Right cardiac atrium (tissue), 5 donors: ENCODE results near the gene SPRR3. TPM values are rescaled to one million over a fixed set of nuclear protein-coding genes. Genes with fewer than 3 reads are reported as not detected.
A peak's percentile ranks its signal among the peaks of the same experiment; 100 is the strongest.
"Not testable (repeated sequence)": the region's sequence is repeated elsewhere in the genome, so short reads cannot be mapped to it uniquely, and the experiment has no call there.

Experiments used
- ATAC-seq, 2 donors: fragments of 200-7000 bp; cut with Tn5 transposase; one replicate each; pipeline versions ENCODE4 v1.8.0 to v1.9.1; 2020; ENCODE audit warnings: moderate library complexity in 2 of 2, mild to moderate bottlenecking in 1 of 2
- DNase-seq, 3 donors: peaks; one replicate each; pipeline ENCODE4 v3.0.0-alpha.2; 2020
- H3K27ac ChIP-seq: one replicate; pipeline ENCODE4 v1.5.1; 2013; ENCODE audit warnings: mild to moderate bottlenecking, low read length, control low read depth, moderate library complexity
- H3K27me3 ChIP-seq: one replicate; pipeline ENCODE4 v1.6.1; 2013; ENCODE audit not compliant: control insufficient read depth, insufficient read depth
- H3K4me1 ChIP-seq: one replicate; pipeline ENCODE4 v1.6.1; 2013; ENCODE audit warnings: low read length; ENCODE audit not compliant: control insufficient read depth, insufficient read depth
- H3K4me3 ChIP-seq: one replicate; pipeline ENCODE4 v1.5.1; 2013; ENCODE audit warnings: low read length, control low read depth
- H3K9me3 ChIP-seq: one replicate; pipeline ENCODE4 v1.6.1; 2013; ENCODE audit warnings: low read length; ENCODE audit not compliant: control insufficient read depth
- WGBS: extraction: QIAGEN DNeasy Blood & Tissue Kit; methylation state at CpG from one replicate; pipeline ENCODE4 v1.1.7; 2013; 5-methylcytosine and 5-hydroxymethylcytosine counted together
- intact Hi-C, 4 donors: fragments of 100-400 bp; cut with DNase I; formaldehyde crosslinking; loops; one replicate each; pipeline versions ENCODE4 v1.11.0 to v1.14.0; 2022 to 2023
- polyA plus RNA-seq: library from polyadenylated mRNA; stranded (reverse); fragments of 200-250 nt; gene quantifications from one replicate; pipeline ENCODE4 v1.2.3, GENCODE V29; 2013
- total RNA-seq, 4 donors: library from RNA; stranded (reverse); fragmentation: NEBNext Ultra II Directional; extraction: Animal tissue kit (Norgen Biotek cat#: 25700); gene quantifications; one replicate each; pipeline ENCODE4 v1.2.1, GENCODE V29; 2021
- donor health status: healthy with polysubstance abuse.
- donor health status: DM: no; HTN: yes; CAD: no.
- donor health status: DM: no; HTN: no; CAD: no.
- donor health status: DM: no; HTN: yes; CAD: no; lungs with severe emphysema.
- donor health status: DM: yes; HTN: yes; CAD: no.

SPRR3 gene
- total and polyA plus RNA-seq, 5 donors = 0.50 TPM; not detected in 4

DNA sequence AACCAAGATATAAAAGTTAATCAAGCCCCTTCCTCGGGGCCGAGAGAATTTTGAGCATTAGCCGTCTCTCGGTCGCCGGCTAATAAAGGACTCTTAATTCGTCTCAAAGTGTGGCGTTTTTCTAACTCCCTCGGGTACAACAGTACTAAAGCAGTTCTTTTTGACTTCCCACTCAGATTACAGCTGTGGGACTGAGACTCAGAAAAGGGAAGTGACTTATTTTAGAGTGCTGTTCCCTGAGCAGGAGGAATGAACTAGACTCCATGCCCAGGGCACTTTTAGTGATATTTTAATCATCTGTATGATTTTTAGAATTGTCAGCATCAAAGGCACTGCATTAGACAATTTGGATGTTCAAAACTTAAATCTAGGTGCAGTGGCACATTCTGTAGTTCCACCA lies 20.8 kb downstream of the SPRR3 start:
- DNase-seq, intact Hi-C loops, H3K9me3 ChIP-seq, H3K27ac ChIP-seq, H3K4me1 ChIP-seq, ATAC-seq, H3K27me3 ChIP-seq, H3K4me3 ChIP-seq: not testable (repeated sequence)
- 40% methylated on average over 9 of the region's 9 CpGs for WGBS

DNA sequence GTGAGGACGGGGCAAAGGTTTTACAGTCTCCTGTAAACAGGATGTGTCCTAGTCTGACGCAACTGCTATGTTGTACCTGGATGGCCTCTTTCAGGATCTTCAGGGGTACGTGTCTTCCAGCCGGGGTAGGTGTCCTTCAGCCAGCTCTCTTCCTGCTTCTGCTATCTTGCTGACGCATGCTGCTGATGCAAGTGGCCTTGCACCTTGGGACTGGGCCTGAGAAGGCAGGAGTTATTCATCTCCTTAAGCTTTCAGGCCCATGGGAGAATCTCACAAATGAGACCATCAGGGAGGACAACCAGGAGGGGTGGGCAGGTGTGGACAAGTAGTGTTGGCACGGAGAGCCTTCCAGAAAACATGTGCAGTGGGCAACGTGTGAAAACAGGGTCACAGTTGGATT lies 21.6 kb downstream of the SPRR3 start:
- intact Hi-C loops = no loop called here
- Histone ChIP-seq H3K27me3 (no peaks in the 10 kb centered on the region), H3K4me3 (no peak overlapping the region), H3K4me1 (no peaks in the 10 kb centered on the region), H3K27ac (no peak overlapping the region), H3K9me3 (no peaks in the 10 kb centered on the region)
- 85% methylated on average over 7 of the region's 7 CpGs for WGBS
- ATAC-seq (no peak), DNase-seq (no peak)

DNA sequence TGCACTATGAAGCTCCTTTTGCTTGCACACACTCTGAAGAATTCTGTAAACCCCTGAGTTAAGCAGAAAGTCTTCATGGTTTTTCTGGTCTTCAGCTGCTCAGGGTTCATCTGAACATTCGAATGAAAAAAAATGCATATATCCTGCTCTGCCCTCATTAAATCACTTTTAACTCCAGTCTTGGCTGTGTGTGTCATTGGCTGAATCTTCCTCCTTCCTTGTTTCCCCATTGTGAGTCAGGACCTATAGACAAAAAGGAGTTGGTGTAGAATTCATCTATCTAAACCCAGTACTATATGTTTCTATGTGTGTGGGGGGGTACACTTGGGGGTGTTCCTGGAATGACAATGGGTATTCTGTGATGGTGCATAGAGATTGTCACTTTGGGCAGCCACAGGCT lies 22.9 kb downstream of the SPRR3 start:
- intact Hi-C loops = no loop called here
- no peak for DNase-seq
- WGBS = 75% methylated on average over 1 of the region's 1 CpG

DNA sequence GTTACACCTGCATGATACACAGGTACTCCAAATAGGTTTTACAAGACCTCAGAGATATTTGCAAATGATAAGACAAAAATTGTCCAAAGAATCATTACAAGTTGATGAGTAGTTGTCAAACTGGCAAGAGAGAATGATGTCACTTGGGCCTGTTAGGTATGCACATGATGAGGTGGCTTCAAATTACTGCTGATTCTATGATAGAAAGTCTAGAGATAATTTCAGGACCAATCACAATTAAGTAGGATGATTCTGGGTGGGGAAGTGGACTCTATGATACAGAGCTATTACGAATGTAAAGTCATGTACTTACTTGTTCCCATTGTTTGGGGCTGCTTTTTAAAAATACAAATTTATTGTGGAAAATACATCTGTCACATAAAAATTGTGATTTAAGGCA lies 24.2 kb downstream of the SPRR3 start:
- no peak for DNase-seq
- Histone ChIP-seq H3K27ac (no peak overlapping the region), H3K4me3 (no peak overlapping the region), H3K4me1 (no peaks in the 10 kb centered on the region), H3K9me3 (no peaks in the 10 kb centered on the region), H3K27me3 (no peaks in the 10 kb centered on the region)
- 70% methylated on average over 1 of the region's 1 CpG for WGBS
- intact Hi-C loops = no loop called here
- ATAC-seq = no peak

More for the DNA sequence above, 22.9 kb downstream of the SPRR3 start:
- ATAC-seq = no peak
- Histone ChIP-seq H3K9me3 (no peaks in the 10 kb centered on the region), H3K4me1 (no peaks in the 10 kb centered on the region), H3K27ac (no peak overlapping the region), H3K27me3 (no peaks in the 10 kb centered on the region), H3K4me3 (no peak overlapping the region)

DNA sequence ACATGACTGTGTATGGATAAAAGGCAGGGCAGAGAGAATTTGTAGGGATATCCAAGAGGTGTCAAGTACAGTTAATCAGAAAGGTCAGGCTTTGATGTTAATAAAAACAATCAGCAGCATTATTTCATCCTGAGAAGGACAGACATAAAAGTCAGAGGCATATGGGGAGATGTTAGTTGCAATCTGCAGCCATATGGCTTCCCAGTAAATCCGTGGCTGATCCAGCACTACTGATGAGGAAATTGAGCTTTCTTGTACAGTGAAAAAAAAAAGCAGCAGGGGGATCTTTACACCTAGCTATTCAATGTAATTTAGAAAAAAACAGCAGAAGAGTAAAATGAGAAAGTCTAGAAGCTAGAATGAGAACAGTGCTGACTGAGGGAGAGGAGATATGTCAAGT lies 27.2 kb downstream of the SPRR3 start:
- 63% methylated on average over 1 of the region's 1 CpG for WGBS
- Histone ChIP-seq H3K9me3 (no peaks in the 10 kb centered on the region), H3K4me1 (no peaks in the 10 kb centered on the region), H3K27ac (no peak overlapping the region), H3K4me3 (no peak overlapping the region), H3K27me3 (no peaks in the 10 kb centered on the region)
- intact Hi-C loops = no loop called here
- ATAC-seq (no peak), DNase-seq (no peak)

DNA sequence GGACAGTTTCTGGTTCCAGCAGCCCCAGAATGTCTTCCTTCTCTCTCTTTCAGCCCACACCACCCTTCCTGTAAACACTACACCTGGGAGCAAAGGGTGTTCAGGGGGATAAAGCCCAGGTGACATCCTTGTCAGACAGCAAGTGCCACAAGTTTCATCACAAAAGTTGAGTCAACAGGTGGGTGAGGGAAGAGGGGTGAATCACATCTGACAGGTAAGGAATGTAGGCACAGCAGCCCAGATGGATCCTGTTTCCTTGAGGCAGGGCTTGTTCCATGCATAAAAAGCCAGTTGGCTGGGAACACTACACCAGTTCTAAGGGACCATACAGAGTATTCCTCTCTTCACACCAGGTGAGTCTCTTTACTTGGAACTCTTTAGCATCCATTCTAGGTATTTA lies 29.3 kb downstream of the SPRR3 start, which contains the start of gene SPRR1B:
TSS of gene SPRR1B (plus strand) at position 309 of the 400 bp plus-strand sequence. CDS start 1,143 bp downstream, outside the sequence.
- Histone ChIP-seq H3K9me3 (no peaks in the 10 kb centered on the region), H3K27ac (no peak within 1 kb of the TSS), H3K4me3 (no peak within 1 kb of the TSS), H3K27me3 (no peaks in the 10 kb centered on the region), H3K4me1 (no peaks in the 10 kb centered on the region)
- ATAC-seq (no peak), DNase-seq (no peak)
- intact Hi-C loops = no loop called here

DNA sequence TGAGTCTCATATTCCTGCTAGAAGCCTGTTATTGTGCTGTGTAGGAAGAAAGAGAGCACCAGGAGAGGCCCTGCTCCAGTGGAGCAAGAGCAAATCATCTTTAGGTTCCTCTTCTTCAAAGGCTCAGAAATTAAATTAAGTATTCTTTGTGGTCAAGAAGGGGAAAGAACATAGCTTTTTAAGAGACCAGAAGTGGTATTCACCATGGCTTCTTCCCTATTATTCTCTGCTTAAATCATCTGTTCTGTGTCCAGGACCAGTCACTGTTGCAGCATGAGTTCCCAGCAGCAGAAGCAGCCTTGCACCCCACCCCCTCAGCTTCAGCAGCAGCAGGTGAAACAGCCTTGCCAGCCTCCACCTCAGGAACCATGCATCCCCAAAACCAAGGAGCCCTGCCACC lies 30.5 kb downstream of the SPRR3 start:
- intact Hi-C loops = no loop called here
- Histone ChIP-seq H3K27me3 (no peaks in the 10 kb centered on the region), H3K27ac (no peak overlapping the region), H3K9me3 (no peaks in the 10 kb centered on the region), H3K4me3 (no peak overlapping the region), H3K4me1 (no peaks in the 10 kb centered on the region)
- ATAC-seq (no peak), DNase-seq (no peak)

DNA sequence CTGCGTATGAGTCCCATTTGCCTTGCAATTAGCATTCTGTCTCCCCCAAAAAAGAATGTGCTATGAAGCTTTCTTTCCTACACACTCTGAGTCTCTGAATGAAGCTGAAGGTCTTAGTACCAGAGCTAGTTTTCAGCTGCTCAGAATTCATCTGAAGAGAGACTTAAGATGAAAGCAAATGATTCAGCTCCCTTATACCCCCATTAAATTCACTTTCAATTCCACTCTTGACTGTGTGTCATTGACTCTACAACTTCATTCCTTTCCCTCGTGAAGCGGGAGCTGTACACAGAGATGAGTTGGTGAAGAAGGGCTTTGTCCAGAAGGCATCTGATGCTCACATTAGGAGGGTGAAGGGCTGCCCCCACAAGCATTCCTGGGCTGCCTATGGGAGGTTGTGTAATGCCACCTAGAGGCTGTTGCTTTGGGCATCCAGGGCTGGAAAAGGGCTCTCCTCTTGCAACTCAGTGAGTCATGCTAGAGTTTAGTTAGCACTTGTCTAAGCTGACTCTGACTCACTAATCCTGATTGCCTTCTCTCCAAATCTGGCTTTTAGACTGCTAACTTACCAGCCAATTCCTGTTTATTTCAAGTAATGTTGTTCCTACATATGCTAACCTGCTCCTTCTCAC lies 31.2 kb downstream of the SPRR3 start:
- Histone ChIP-seq H3K27ac (no peak overlapping the region), H3K9me3 (no peaks in the 10 kb centered on the region), H3K4me1 (no peaks in the 10 kb centered on the region), H3K4me3 (no peak overlapping the region), H3K27me3 (no peaks in the 10 kb centered on the region)
- intact Hi-C loops = no loop called here
- DNase-seq (no peak), ATAC-seq (no peak)
- 40% methylated on average over 3 of the region's 3 CpGs for WGBS

DNA sequence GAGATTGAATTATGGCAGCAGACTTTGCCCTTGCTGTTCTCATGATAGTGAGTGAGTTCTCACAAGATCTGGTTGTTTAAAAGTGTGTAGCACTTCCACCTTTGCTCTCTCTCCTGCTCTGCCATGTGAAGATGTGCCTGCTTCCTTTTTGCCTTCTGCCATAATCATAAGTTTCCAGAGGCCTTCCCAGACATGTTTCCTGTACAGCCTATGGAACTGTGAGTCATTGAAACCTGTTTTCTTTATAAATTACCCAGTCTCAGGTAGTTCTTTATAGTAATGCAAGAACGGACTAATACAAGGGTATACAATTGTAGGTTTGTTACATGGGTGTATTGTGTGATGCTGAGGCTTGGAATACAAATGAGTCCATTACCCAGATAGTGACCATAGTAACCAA lies 33.7 kb downstream of the SPRR3 start:
- 86% methylated on average over 1 of the region's 1 CpG for WGBS
- DNase-seq (no peak), ATAC-seq (no peak)
- Histone ChIP-seq H3K4me3 (no peak overlapping the region), H3K27me3 (no peaks in the 10 kb centered on the region), H3K9me3 (no peaks in the 10 kb centered on the region), H3K27ac (no peak overlapping the region), H3K4me1 (no peaks in the 10 kb centered on the region)
- intact Hi-C loops = no loop called here

DNA sequence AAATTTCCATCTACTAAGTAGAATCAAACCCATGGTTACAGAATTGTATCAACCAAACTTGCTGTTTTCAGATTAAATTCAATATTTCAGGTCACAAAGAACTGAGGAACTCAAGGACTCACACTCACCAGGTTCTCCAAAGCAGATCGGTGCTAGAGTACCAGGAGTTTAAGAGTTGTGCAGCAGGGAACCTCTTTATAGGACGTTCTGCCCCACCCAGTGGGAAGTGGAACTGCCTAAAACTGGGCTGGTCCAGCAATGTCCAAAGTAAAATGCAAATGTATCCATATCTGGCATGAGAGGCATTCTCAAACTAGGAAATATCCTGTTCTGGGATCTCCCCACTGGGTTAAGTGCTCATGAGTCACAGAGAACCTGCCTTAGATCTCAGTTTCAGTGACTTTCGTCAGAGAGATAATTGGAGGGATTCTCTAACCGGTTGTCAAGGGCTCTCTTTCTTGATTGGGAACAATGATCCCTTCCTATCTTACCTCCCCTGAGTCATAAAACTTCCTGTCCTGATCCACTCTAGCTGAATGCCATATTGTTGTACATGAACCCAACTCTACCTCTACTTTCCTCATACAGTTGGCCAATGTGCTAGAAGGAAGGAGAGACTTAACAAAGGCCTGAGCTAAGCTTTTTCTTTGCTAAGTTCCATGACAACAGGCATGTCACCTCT lies 39.5 kb downstream of the SPRR3 start, which contains the start of gene SPRR2D:
TSS of gene SPRR2D (minus strand) at position 171 of the 682 bp plus-strand sequence. CDS start 774 bp downstream, outside the sequence.
- intact Hi-C loops = no loop called here
- 55% methylated on average over 4 of the region's 4 CpGs for WGBS

DNA sequence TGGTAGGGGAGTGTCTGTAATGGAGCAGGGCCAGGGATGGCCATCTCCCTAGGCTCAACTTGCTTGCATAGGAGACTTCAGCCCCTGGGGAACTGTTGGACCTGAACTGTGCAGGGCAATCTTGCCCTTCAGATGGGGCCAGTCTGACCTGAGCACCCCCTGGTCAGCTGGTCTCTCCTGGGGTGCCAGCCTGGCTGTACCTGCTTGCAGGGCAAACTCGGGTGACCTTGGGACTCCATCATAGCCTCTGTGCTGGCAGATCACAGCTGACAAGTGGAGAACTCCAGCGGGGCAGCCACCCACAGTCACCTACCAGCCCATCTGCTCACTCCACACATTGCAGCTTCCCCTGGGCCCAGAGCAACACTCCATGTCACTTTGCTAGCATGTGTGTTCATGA lies 47.7 kb downstream of the SPRR3 start:
- ATAC-seq = no peak
- WGBS = 76% methylated on average over 2 of the region's 2 CpGs
- intact Hi-C loops = no loop called here

More for the DNA sequence above, 39.5 kb downstream of the SPRR3 start, which contains the start of gene SPRR2D:
- H3K27ac ChIP-seq = no peak within 1 kb of the TSS
- no peaks in the 10 kb centered on the region for H3K4me1 ChIP-seq
- H3K4me3 ChIP-seq = no peak within 1 kb of the TSS
- DNase-seq (no peak), ATAC-seq (no peak)
- H3K27me3 ChIP-seq = no peaks in the 10 kb centered on the region
- H3K9me3 ChIP-seq = no peaks in the 10 kb centered on the region

More for the DNA sequence above, 47.7 kb downstream of the SPRR3 start:
- Histone ChIP-seq H3K4me3 (no peak overlapping the region), H3K27ac (no peak overlapping the region), H3K4me1 (no peaks in the 10 kb centered on the region), H3K9me3 (no peaks in the 10 kb centered on the region), H3K27me3 (no peaks in the 10 kb centered on the region)
- DNase-seq = peak in 1 of 3 donors; percentile 20
